Myometrial cell (primary cell): ENCODE results near the gene CHEK2. TPM values are rescaled to one million over a fixed set of nuclear protein-coding genes. Genes with fewer than 3 reads are reported as not detected.

Experiments
- total RNA-seq: library from RNA; depleted of rRNA; stranded (reverse); fragments of >200 nt; gene quantifications from 2 replicates; pipeline ENCODE4 v1.2.3, GENCODE V29; 2015

Gene CHEK2
- 20.0 and 24.5 TPM in 2 replicates for total RNA-seq

DNA sequence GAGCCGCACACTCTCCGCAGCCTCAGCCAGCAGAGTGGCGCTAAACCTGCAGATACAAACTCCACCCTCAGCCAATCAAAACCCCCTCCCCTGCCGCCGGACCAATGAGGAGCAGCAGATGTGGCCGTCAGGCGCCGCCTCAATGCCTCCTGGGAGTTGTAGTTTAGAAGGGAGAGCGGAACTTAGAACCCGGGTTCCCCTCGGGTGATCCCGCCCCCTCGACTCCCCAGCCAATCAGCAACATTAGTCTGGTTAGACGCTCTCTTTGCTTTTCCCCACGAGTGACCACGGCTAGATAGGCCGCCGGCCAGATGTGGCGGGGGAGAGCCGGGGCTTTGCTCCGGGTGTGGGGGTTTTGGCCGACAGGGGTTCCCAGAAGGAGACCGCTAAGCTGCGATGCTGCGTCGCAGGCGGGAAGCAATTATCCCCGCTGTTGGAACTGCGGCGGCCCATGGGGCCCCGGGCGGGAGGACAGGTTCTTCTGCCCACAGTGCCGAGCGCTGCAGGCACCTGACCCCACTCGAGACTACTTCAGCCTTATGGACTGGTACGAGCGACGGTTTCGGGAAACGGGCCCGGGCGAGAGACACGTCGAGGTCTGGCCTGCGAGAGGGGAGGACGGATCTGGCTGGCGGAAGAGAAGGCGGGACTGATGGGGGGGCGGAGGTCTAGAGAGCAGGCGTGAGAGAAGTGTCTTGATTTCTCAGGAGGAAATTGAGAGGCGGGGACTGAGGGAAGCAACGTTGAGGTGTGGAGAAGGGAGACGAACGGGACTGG, at the start of gene CHEK2, which contains the start of gene HSCB:
Gene CHEK2 (minus strand): TSS at position 36 of the 777 bp plus-strand sequence. CDS start 7,099 bp downstream, outside the sequence.
Gene HSCB (plus strand): TSS at position 255 of the 777 bp plus-strand sequence. CDS start 57 bp downstream, at position 312.

DNA sequence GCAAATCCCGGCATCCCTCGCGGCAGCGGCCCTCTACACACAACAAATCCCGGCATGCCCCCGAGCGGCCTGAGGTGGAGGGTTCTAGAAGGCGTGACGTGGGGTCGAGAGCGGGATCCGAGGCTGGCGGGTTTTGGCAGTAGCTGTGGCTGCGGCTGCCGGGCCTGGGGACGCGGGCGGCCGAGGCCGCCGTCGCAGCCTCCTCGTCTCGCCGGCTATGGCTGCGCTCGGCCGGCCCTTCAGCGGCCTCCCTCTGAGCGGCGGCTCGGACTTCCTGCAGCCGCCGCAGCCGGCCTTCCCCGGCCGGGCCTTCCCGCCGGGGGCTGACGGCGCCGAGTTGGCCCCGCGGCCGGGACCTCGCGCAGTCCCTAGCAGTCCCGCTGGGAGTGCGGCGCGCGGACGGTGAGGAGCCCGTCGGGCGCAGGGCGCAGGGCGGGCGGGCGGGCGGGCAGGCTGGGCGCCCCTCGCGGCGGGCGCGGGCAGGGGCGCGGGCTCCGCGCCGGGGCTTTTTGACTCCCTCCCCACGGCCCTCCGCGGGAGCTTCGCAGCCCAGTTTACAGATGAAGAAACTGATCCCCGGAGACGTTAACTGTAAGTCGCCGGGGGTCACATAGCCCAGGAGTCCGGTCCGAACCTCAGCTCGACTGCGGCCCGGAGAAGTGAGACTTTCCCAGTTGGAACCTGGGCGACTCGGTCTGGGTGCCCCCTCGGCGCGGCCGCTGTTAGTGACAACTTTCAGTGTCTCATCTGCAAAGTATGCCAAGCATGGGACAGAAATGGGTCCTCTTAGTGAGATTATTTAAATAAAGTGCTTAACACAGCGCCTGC, 31.2 kb upstream of the CHEK2 start, which contains the start of gene CCDC117:
Gene CCDC117 (plus strand): TSS at position 63 of the 828 bp plus-strand sequence. CDS start 155 bp downstream, at position 218.

DNA sequence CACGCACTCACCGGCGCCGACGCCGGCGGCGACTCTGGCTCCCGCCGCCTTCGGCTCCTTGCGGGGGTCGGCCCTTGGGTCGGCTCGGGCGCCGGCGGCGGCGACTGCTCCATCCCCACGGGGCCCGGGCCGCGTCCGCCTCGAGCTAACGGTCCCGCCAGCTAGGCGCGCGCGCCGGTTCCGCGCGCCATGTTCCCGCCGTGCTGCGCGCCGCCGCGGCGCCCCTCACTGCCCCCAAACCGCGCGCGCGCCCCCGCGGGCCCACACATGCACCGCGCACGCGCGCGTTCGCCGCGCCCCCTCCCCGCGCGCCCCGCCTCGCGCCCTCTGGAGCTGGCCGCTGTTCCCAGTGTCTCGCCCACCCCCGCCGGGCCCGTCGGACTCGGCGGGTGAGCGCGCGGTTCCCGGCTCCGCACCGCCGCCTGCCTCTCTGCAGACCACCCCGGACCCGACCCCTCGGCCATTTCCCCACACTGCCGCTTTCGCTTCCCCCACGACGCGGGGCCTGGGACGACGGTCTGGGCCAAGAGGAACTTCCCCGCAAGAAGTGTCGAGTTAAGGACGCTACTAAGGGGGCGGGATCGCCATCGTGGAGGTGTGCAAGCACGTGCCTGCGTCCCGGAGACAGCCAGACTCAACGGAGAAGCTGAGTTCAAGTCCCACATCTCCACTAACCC, 61.9 kb downstream of the CHEK2 start, which contains the start of gene TTC28:
Gene TTC28 (minus strand): TSS at position 230 of the 677 bp plus-strand sequence. CDS start 117 bp downstream, at position 113.

Other genes with a start within 250 kb of the CHEK2 start
- gene TTC28, start 62.0 kb downstream of the CHEK2 start, total RNA-seq = 7.8 and 14.9 TPM in 2 replicates
- gene HSCB, start 219 bp upstream of the CHEK2 start, total RNA-seq = 19.0 and 34.2 TPM in 2 replicates
- gene CCDC117, start 30.9 kb upstream of the CHEK2 start, total RNA-seq = 11.9 and 17.0 TPM in 2 replicates
- 242 and 249 TPM in 2 replicates for gene XBP1, start 58.7 kb upstream of the CHEK2 start, total RNA-seq
- 6.0 and 6.3 TPM in 2 replicates for gene ZNRF3, start 141.8 kb upstream of the CHEK2 start, total RNA-seq